ENCODE results near the gene GNAI3. TPM values are rescaled to one million over a fixed set of nuclear protein-coding genes. Genes with fewer than 3 reads are reported as not detected.

The GNAI3 gene
- total RNA-seq, 2 donors from 2014 or later, result 3.6 to 4.9 TPM

GRCh38 chr1:109618661-109619575 is 70.5 kb downstream of the GNAI3 start:
- intact Hi-C loops (cut with DNase I), result no loop called here
- no peak overlapping the region for H3K4me3 ChIP-seq
- ATAC-seq, result peak; percentile 32
- no peaks in the 10 kb centered on the region for H3K36me3 ChIP-seq (replicated peaks in 1 of 2; ENCODE audit: insufficient read depth in 1 of 2, low read depth in 2 of 2)
- WGBS, 2 donors, result 10 to 13% methylated on average over 9 of the region's 9 CpGs
- no peaks in the 10 kb centered on the region for H3K9me3 ChIP-seq
- TF ChIP-seq POLR2A (IDR thresholded peaks at IDR 0.05) (no peak), CTCF (IDR thresholded peaks at IDR 0.05) (no peak)
- H3K27ac ChIP-seq, result peak overlapping the region; percentile 46 to 85 (median 82)
- peaks cover 40% of the 10 kb centered on the region for H3K4me1 ChIP-seq
- DNase-seq, result peak in 2 of 4 donors; percentile 47 to 56
- no peaks in the 10 kb centered on the region for H3K27me3 ChIP-seq

- H3K4me3 ChIP-seq, result peak within 1 kb of the TSS; percentile 35 to 71
- ATAC-seq (peak; percentile 78), DNase-seq (peak; percentile 85 to 93 (median 88))
- H3K27me3 ChIP-seq, result no peaks in the 10 kb centered on the region
- 0 to 1% methylated on average over 16 to 45 of the region's 47 CpGs for WGBS, 2 donors
- TF ChIP-seq CTCF (IDR thresholded peaks at IDR 0.05) (no peak), POLR2A (IDR thresholded peaks at IDR 0.05) (peak in 2 of 3 donors; percentile 37 to 61)
- H3K27ac ChIP-seq, result peak within 1 kb of the TSS; percentile 46 to 85 (median 82)
- peaks cover 46% of the 10 kb centered on the region for H3K4me1 ChIP-seq
- intact Hi-C loops (cut with DNase I), result no loop called here
- no peaks in the 10 kb centered on the region for H3K36me3 ChIP-seq (replicated peaks in 1 of 2; ENCODE audit: insufficient read depth in 1 of 2, low read depth in 2 of 2)
- H3K9me3 ChIP-seq, result no peaks in the 10 kb centered on the region
These were observed 71.4 kb downstream of the GNAI3 start, which contains the start of the genes AMPD2 and GNAT2 for GRCh38 chr1:109619576-109620400. Gene AMPD2, plus strand, starts transcription at chr1:109619837. Its CDS starts 1,339 bp downstream, at chr1:109621176. Gene GNAT2, minus strand, starts transcription at chr1:109619616. Its CDS starts 6,746 bp downstream, at chr1:109612870.

GRCh38 chr1:109620401-109620791 is 72.0 kb downstream of the GNAI3 start:
- peak overlapping the region; percentile 46 to 85 (median 82) for H3K27ac ChIP-seq
- no peaks in the 10 kb centered on the region for H3K36me3 ChIP-seq (replicated peaks in 1 of 2; ENCODE audit: insufficient read depth in 1 of 2, low read depth in 2 of 2)
- peak; percentile 36 for ATAC-seq
- DNase-seq, result peak in 2 of 4 donors; percentile 45 to 49
- H3K9me3 ChIP-seq, result no peaks in the 10 kb centered on the region
- H3K27me3 ChIP-seq, result no peaks in the 10 kb centered on the region
- TF ChIP-seq POLR2A (IDR thresholded peaks at IDR 0.05) (peak in 1 of 3 donors; percentile 27), CTCF (IDR thresholded peaks at IDR 0.05) (no peak)
- peak overlapping the region; percentile 35 to 71 for H3K4me3 ChIP-seq
- intact Hi-C loops (cut with DNase I), result no loop called here
- 0 to 1% methylated on average over 9 of the region's 9 CpGs for WGBS, 2 donors
- H3K4me1 ChIP-seq, result peaks cover 46% of the 10 kb centered on the region

- H3K9me3 ChIP-seq, result no peaks in the 10 kb centered on the region
- peak; percentile 87 to 94 (median 90) for DNase-seq
- ATAC-seq, result peak; percentile 70
- peak overlapping the region in 3 of 4 donors; percentile 80 to 85 (median 83) for H3K27ac ChIP-seq
- TF ChIP-seq CTCF (IDR thresholded peaks at IDR 0.05) (no peak), POLR2A (IDR thresholded peaks at IDR 0.05) (no peak)
- no peaks in the 10 kb centered on the region for H3K36me3 ChIP-seq (replicated peaks in 1 of 2; ENCODE audit: insufficient read depth in 1 of 2, low read depth in 2 of 2)
- peaks cover 46% of the 10 kb centered on the region for H3K4me1 ChIP-seq
- intact Hi-C loops (cut with DNase I), result no loop called here
- H3K4me3 ChIP-seq, result peak overlapping the region; percentile 35 to 71
- no peaks in the 10 kb centered on the region for H3K27me3 ChIP-seq
- WGBS, 2 donors, result 0 to 1% methylated on average over 3 to 18 of the region's 18 CpGs
These were observed 72.4 kb downstream of the GNAI3 start for GRCh38 chr1:109620841-109621286.

All from body of pancreas (tissue), 4 donors.